ENCODE data around the gene GNB4. TPM values are rescaled to one million over a fixed set of nuclear protein-coding genes. Genes with fewer than 3 reads are reported as not detected.

Gene GNB4
- total and polyA plus RNA-seq, 9 of the 15 experiments (the other 6 are each of a cell fraction or from before 2014, with no cell fraction given) = 6.8 to 36.7 (median 21.4) TPM

DNA sequence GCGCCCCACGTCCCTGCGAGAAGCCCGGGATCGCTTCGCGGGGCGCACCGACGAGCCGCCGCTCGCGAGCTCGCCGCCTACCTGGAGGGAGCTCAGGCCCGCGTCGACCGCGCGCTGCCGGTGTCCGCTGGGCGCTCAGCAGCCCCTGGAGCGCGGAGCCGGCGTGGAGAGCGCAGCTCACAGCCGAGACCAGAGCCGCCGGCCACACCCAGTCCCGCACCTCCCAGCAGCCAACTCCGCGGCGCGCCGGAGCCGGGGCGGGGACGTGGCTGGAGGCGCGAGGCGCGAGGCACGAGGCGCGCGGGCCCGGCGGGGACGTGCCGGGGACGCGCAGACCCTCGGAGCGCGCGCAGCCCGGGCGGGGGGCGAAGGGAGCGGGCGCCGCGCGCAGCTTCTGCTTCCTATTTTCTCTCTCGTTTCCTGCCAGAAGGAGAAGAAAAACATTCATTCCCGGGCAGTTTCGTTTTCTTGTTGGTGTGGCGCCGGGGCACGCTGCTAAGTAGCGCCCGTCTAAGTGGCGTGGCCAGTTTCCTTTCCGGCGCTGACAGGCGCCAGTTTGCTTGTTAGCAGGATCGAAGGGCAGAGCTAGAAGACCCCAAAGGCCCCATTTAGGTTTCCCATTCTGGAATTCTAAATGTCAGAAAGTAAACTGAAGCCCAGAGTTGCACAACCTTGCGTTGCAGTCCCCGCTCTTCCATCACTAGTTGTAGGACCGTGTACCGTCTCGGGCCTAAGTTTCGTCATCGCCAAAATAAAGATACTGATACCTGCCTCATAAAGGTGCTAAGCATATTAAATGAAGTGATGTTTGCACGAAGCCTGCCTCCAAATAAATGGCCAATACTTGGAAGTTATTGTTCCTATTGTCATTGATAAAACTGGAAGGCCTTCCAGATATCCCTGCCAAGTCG, at the start of gene GNB4 (continued):
- TF ChIP-seq, protein P1, sequence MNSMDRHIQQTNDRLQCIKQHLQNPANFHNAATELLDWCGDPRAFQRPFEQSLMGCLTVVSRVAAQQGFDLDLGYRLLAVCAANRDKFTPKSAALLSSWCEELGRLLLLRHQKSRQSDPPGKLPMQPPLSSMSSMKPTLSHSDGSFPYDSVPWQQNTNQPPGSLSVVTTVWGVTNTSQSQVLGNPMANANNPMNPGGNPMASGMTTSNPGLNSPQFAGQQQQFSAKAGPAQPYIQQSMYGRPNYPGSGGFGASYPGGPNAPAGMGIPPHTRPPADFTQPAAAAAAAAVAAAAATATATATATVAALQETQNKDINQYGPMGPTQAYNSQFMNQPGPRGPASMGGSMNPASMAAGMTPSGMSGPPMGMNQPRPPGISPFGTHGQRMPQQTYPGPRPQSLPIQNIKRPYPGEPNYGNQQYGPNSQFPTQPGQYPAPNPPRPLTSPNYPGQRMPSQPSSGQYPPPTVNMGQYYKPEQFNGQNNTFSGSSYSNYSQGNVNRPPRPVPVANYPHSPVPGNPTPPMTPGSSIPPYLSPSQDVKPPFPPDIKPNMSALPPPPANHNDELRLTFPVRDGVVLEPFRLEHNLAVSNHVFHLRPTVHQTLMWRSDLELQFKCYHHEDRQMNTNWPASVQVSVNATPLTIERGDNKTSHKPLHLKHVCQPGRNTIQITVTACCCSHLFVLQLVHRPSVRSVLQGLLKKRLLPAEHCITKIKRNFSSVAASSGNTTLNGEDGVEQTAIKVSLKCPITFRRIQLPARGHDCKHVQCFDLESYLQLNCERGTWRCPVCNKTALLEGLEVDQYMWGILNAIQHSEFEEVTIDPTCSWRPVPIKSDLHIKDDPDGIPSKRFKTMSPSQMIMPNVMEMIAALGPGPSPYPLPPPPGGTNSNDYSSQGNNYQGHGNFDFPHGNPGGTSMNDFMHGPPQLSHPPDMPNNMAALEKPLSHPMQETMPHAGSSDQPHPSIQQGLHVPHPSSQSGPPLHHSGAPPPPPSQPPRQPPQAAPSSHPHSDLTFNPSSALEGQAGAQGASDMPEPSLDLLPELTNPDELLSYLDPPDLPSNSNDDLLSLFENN (IDR thresholded peaks at IDR 0.05; ENCODE audit: low read depth in 2 of 2, low read length in 2 of 2) = no peak
- peak; percentile 88 for TF ChIP-seq DMBX1 (CRISPR knock-in tag; IDR thresholded peaks at IDR 0.05; ENCODE audit: borderline replicate concordance)
- 0 out of 2 replicates have a peak, but pooled peaks have one; percentile 24 for TF ChIP-seq CREM (IDR thresholded peaks at IDR 0.05; ENCODE audit: low read depth)
- TF ChIP-seq, protein P2, sequence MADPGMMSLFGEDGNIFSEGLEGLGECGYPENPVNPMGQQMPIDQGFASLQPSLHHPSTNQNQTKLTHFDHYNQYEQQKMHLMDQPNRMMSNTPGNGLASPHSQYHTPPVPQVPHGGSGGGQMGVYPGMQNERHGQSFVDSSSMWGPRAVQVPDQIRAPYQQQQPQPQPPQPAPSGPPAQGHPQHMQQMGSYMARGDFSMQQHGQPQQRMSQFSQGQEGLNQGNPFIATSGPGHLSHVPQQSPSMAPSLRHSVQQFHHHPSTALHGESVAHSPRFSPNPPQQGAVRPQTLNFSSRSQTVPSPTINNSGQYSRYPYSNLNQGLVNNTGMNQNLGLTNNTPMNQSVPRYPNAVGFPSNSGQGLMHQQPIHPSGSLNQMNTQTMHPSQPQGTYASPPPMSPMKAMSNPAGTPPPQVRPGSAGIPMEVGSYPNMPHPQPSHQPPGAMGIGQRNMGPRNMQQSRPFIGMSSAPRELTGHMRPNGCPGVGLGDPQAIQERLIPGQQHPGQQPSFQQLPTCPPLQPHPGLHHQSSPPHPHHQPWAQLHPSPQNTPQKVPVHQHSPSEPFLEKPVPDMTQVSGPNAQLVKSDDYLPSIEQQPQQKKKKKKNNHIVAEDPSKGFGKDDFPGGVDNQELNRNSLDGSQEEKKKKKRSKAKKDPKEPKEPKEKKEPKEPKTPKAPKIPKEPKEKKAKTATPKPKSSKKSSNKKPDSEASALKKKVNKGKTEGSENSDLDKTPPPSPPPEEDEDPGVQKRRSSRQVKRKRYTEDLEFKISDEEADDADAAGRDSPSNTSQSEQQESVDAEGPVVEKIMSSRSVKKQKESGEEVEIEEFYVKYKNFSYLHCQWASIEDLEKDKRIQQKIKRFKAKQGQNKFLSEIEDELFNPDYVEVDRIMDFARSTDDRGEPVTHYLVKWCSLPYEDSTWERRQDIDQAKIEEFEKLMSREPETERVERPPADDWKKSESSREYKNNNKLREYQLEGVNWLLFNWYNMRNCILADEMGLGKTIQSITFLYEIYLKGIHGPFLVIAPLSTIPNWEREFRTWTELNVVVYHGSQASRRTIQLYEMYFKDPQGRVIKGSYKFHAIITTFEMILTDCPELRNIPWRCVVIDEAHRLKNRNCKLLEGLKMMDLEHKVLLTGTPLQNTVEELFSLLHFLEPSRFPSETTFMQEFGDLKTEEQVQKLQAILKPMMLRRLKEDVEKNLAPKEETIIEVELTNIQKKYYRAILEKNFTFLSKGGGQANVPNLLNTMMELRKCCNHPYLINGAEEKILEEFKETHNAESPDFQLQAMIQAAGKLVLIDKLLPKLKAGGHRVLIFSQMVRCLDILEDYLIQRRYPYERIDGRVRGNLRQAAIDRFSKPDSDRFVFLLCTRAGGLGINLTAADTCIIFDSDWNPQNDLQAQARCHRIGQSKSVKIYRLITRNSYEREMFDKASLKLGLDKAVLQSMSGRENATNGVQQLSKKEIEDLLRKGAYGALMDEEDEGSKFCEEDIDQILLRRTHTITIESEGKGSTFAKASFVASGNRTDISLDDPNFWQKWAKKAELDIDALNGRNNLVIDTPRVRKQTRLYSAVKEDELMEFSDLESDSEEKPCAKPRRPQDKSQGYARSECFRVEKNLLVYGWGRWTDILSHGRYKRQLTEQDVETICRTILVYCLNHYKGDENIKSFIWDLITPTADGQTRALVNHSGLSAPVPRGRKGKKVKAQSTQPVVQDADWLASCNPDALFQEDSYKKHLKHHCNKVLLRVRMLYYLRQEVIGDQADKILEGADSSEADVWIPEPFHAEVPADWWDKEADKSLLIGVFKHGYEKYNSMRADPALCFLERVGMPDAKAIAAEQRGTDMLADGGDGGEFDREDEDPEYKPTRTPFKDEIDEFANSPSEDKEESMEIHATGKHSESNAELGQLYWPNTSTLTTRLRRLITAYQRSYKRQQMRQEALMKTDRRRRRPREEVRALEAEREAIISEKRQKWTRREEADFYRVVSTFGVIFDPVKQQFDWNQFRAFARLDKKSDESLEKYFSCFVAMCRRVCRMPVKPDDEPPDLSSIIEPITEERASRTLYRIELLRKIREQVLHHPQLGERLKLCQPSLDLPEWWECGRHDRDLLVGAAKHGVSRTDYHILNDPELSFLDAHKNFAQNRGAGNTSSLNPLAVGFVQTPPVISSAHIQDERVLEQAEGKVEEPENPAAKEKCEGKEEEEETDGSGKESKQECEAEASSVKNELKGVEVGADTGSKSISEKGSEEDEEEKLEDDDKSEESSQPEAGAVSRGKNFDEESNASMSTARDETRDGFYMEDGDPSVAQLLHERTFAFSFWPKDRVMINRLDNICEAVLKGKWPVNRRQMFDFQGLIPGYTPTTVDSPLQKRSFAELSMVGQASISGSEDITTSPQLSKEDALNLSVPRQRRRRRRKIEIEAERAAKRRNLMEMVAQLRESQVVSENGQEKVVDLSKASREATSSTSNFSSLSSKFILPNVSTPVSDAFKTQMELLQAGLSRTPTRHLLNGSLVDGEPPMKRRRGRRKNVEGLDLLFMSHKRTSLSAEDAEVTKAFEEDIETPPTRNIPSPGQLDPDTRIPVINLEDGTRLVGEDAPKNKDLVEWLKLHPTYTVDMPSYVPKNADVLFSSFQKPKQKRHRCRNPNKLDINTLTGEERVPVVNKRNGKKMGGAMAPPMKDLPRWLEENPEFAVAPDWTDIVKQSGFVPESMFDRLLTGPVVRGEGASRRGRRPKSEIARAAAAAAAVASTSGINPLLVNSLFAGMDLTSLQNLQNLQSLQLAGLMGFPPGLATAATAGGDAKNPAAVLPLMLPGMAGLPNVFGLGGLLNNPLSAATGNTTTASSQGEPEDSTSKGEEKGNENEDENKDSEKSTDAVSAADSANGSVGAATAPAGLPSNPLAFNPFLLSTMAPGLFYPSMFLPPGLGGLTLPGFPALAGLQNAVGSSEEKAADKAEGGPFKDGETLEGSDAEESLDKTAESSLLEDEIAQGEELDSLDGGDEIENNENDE (IDR thresholded peaks at IDR 0.05; ENCODE audit: low read depth, low read length) = no peak

Data from K562 (cell line).